Epithelial cell of esophagus (primary cell): ENCODE data around the gene ATF7IP.
A peak's percentile ranks its signal among the peaks of the same experiment; 100 is the strongest.

Experiments used
- DNase-seq: peaks from one replicate; pipeline ENCODE4 v3.0.0; 2010; ENCODE audit warnings: low read depth
- H3K4me3 ChIP-seq: 2 replicates; pipeline ENCODE4 v1.5.1; 2011; ENCODE audit warnings: mild to moderate bottlenecking, low read length, control low read depth
- TF ChIP-seq, protein P1 (sequence below): IDR thresholded peaks from 2 replicates; pipeline ENCODE4 v1.5.1; 2011; ENCODE audit warnings: low read depth, mild to moderate bottlenecking, low read length, control low read depth, inconsistent platforms; ENCODE audit not compliant: insufficient read depth; ENCODE audit errors: missing control alignments

Gene ATF7IP

DNA sequence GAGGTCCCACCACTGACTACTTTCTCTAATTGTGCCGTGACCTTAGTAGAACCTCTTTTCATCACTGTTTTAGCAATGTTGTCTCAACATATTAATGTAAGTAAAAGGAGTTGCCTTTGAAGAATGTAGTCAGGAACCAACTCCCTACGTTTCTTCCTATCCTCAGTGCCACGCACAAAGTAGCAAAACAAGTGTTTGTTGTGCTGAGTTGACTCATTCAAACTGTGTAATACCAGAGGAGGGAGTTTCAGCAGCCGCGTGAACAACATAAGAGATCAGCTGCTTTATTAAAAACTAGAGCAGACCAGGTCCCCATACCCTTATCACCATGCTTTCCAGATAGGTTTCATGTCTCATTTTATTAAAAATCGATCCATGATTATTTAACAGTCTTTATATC lies 183.1 kb downstream of the ATF7IP start:
- DNase-seq, result peak; percentile 62
- TF ChIP-seq, protein P1, sequence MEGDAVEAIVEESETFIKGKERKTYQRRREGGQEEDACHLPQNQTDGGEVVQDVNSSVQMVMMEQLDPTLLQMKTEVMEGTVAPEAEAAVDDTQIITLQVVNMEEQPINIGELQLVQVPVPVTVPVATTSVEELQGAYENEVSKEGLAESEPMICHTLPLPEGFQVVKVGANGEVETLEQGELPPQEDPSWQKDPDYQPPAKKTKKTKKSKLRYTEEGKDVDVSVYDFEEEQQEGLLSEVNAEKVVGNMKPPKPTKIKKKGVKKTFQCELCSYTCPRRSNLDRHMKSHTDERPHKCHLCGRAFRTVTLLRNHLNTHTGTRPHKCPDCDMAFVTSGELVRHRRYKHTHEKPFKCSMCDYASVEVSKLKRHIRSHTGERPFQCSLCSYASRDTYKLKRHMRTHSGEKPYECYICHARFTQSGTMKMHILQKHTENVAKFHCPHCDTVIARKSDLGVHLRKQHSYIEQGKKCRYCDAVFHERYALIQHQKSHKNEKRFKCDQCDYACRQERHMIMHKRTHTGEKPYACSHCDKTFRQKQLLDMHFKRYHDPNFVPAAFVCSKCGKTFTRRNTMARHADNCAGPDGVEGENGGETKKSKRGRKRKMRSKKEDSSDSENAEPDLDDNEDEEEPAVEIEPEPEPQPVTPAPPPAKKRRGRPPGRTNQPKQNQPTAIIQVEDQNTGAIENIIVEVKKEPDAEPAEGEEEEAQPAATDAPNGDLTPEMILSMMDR, result no peak
- H3K4me3 ChIP-seq, result no peak overlapping the region
